ENCODE measurements around the gene BCAP29.

The BCAP29 gene

GRCh38 chr7:107579885-107580715, at the start of gene BCAP29 (continued):
- TF ChIP-seq ZNF423 (tag by site-specific recombination; IDR thresholded peaks at IDR 0.05): 0 out of 2 replicates have a peak, but pooled peaks have one; percentile 34
- TF ChIP-seq PBX3 (CRISPR knock-in tag; IDR thresholded peaks at IDR 0.05): peak; percentile 75; the same call in 1 of the 2 replicates
- peak; percentile 50; the same call in 1 of the 2 replicates for TF ChIP-seq ZBTB20 (tag by site-specific recombination; IDR thresholded peaks at IDR 0.05)
- peak; percentile 93 for TF ChIP-seq ZNF341 (tag by site-specific recombination; IDR thresholded peaks at IDR 0.05; ENCODE audit: low read depth)
- TF ChIP-seq ZNF138 (tag by site-specific recombination; IDR thresholded peaks at IDR 0.05; ENCODE audit: borderline replicate concordance): no peak
- TF ChIP-seq TRIM28 (IDR thresholded peaks at IDR 0.05; ENCODE audit: borderline replicate concordance, low read length): no peak
- peak; percentile 68; the same call in 1 of the 2 replicates for TF ChIP-seq KLF7 (tag by site-specific recombination; IDR thresholded peaks at IDR 0.05; ENCODE audit: borderline replicate concordance)
- no peak for TF ChIP-seq ZNF560 (tag by site-specific recombination; IDR thresholded peaks at IDR 0.05; ENCODE audit: borderline replicate concordance)
- TF ChIP-seq, protein P1, sequence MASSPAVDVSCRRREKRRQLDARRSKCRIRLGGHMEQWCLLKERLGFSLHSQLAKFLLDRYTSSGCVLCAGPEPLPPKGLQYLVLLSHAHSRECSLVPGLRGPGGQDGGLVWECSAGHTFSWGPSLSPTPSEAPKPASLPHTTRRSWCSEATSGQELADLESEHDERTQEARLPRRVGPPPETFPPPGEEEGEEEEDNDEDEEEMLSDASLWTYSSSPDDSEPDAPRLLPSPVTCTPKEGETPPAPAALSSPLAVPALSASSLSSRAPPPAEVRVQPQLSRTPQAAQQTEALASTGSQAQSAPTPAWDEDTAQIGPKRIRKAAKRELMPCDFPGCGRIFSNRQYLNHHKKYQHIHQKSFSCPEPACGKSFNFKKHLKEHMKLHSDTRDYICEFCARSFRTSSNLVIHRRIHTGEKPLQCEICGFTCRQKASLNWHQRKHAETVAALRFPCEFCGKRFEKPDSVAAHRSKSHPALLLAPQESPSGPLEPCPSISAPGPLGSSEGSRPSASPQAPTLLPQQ (tag by site-specific recombination; IDR thresholded peaks at IDR 0.05): peak; percentile 52
- TF ChIP-seq ZNF324 (tag by site-specific recombination; IDR thresholded peaks at IDR 0.05): peak; percentile 39; the same call in 1 of the 2 replicates

DNA sequence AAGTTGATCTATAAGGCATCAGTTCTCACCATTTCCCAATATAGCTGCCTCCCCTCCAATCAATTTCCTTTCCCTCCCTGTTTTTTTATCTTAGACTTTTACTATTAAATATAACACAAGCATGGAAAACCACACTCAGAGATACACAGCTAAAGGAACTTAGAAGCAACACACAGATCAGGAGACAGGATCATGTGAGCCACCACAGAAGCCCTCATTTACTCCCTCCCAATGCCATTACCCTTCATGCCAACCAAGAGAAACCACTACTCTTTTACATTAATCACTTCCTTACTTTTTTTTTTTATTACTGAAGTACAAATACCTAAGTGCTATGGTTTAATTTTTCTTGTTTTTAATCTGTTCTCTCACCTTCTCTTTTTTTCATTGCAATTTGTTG, 49.3 kb upstream of the BCAP29 start:
- no peak overlapping the region for H3K27ac ChIP-seq (ENCODE audit: extremely low read depth, low read depth, low read length)
- ChIA-PET CTCF (no interaction called here), POLR2A (no interaction called here)
- TF ChIP-seq ZSCAN23 (tag by site-specific recombination; IDR thresholded peaks at IDR 0.05) (no peak), ZNF626 (tag by site-specific recombination; IDR thresholded peaks at IDR 0.05) (no peak), ZNF560 (tag by site-specific recombination; IDR thresholded peaks at IDR 0.05; ENCODE audit: borderline replicate concordance) (no peak), TRIM28 (IDR thresholded peaks at IDR 0.05; ENCODE audit: borderline replicate concordance, low read length) (no peak), ZNF354C (tag by site-specific recombination; IDR thresholded peaks at IDR 0.05; ENCODE audit: borderline replicate concordance, low read depth) (no peak), ZNF785 (tag by site-specific recombination; IDR thresholded peaks at IDR 0.05) (no peak), ZNF501 (tag by site-specific recombination; IDR thresholded peaks at IDR 0.05) (no peak)
- no peaks in the 10 kb centered on the region for H3K4me1 ChIP-seq (ENCODE audit: control insufficient read depth, insufficient read depth, low read length)
- H3K4me3 ChIP-seq (ENCODE audit: low read depth, low read length): no peak overlapping the region
- H3K36me3 ChIP-seq (ENCODE audit: control insufficient read depth in 2 of 2, insufficient read depth in 1 of 2, low read length in 2 of 2): peaks cover 0 to 3% of the 10 kb centered on the region in 2 experiments; a peak in 1 of 3 replicates
- H3K9me3 ChIP-seq (ENCODE audit: control insufficient read depth, insufficient read depth, low read depth, low read length): no peaks in the 10 kb centered on the region

DNA sequence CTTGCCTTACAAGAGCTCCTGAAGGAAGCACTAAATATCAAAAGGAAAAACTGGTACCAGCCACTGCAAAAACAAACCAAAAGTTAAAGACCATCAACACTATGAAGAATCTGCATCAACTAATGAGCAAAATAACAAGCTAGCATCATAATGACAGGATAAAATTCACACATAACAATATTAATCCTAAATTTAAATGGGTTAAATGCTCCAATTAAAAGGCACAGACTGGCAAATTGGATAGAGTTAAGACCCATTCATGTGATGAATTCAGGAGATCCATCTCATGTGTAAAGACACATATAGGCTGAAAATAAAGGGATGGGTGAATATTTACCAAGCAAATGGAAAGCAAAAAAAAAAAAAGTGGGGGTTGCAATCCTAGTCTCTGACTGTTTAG, 45.9 kb upstream of the BCAP29 start:
- Histone ChIP-seq H3K4me3 (ENCODE audit: low read depth, low read length) (no peak overlapping the region), H3K36me3 (ENCODE audit: control insufficient read depth in 2 of 2, insufficient read depth in 1 of 2, low read length in 2 of 2) (peaks cover 0 to 3% of the 10 kb centered on the region in 2 experiments; a peak in 1 of 3 replicates), H3K27ac (ENCODE audit: extremely low read depth, low read depth, low read length) (no peak overlapping the region), H3K4me1 (ENCODE audit: control insufficient read depth, insufficient read depth, low read length) (no peaks in the 10 kb centered on the region), H3K9me3 (ENCODE audit: control insufficient read depth, insufficient read depth, low read depth, low read length) (no peaks in the 10 kb centered on the region)
- CTCF ChIA-PET: interaction anchor here (0.6 to 0.7 kb wide), 4 partner anchors 13 to 308 kb away, joined by 3 to 6 read pairs (median 3); no protein-coding TSS in a partner anchor
- POLR2A ChIA-PET: no interaction called here
- TF ChIP-seq ZNF350 (tag by site-specific recombination; IDR thresholded peaks at IDR 0.05) (no peak), ZNF157 (tag by site-specific recombination; IDR thresholded peaks at IDR 0.05) (no peak), SP3 (tag by site-specific recombination; IDR thresholded peaks at IDR 0.05) (no peak), ZNF174 (tag by site-specific recombination; IDR thresholded peaks at IDR 0.05) (no peak), ZNF629 (tag by site-specific recombination; IDR thresholded peaks at IDR 0.05) (no peak), ZNF654 (tag by site-specific recombination; IDR thresholded peaks at IDR 0.05; ENCODE audit: low read depth) (no peak), ZNF248 (tag by site-specific recombination; IDR thresholded peaks at IDR 0.05) (no peak), REPIN1 (tag by site-specific recombination; IDR thresholded peaks at IDR 0.05; ENCODE audit: low read depth) (no peak), FEZF1 (tag by site-specific recombination; IDR thresholded peaks at IDR 0.05) (no peak), ZNF223 (tag by site-specific recombination; IDR thresholded peaks at IDR 0.05) (no peak), ZNF138 (tag by site-specific recombination; IDR thresholded peaks at IDR 0.05; ENCODE audit: borderline replicate concordance) (no peak), HOXC10 (CRISPR knock-in tag; IDR thresholded peaks at IDR 0.05) (no peak)
- TF ChIP-seq, protein P2, sequence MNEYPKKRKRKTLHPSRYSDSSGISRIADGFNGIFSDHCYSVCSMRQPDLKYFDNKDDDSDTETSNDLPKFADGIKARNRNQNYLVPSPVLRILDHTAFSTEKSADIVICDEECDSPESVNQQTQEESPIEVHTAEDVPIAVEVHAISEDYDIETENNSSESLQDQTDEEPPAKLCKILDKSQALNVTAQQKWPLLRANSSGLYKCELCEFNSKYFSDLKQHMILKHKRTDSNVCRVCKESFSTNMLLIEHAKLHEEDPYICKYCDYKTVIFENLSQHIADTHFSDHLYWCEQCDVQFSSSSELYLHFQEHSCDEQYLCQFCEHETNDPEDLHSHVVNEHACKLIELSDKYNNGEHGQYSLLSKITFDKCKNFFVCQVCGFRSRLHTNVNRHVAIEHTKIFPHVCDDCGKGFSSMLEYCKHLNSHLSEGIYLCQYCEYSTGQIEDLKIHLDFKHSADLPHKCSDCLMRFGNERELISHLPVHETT (tag by site-specific recombination; IDR thresholded peaks at IDR 0.05): no peak

All from HEK293 (cell line).